Measurements from ENCODE around the gene SGK1. TPM values are rescaled to one million over a fixed set of nuclear protein-coding genes. Genes with fewer than 3 reads are reported as not detected.

The SGK1 gene
- total RNA-seq, 1 experiment from 2014 or later: 23.2 TPM

DNA sequence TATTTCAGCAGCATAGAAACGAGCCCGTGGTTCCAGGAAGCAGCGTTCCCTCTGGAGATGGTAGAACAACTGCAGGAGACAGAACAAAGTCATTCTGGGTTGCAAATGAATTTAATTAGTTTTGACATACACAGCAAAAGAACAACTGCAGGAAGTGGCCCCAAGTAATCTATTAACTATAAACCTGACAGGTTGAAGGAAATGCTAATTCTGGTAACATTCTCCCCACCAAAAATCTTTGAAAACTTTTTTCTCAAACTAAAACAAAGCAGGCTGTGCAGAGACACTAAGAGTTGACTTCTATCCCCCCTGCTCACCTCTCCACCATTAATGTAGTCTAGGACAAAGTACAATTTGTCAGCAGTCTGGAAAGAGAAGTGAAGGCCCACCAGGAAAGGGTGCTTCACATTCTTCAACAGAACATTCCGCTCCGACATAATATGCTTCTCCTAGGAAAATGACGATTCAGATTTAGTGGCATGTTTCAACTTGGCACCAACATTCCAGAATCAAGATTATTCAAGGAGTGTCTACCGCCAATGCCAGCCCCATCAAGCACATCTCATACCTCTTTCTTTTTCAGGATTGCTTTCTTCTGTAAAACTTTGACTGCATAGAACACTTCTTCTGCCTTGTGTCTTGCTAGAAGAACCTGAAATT is 145.1 kb downstream of the SGK1 start:
- Mint-ChIP-seq H3K9me3 (no peaks in the 10 kb centered on the region), H3K4me3 (peak overlapping the region; percentile 94), H3K27me3 (ENCODE audit: low read depth) (peaks cover 18% of the 10 kb centered on the region), H3K4me1 (peaks cover 33% of the 10 kb centered on the region), H3K36me3 (peaks cover 49% of the 10 kb centered on the region), H3K27ac (no peak overlapping the region)
- ChIA-PET POLR2A (no interaction called here), CTCF (no interaction called here)
- DNase-seq (ENCODE audit: low spot score) (no peak), ATAC-seq (no peak)
- TF ChIP-seq HMGA2 (CRISPR knock-in tag; IDR thresholded peaks at IDR 0.05) (no peak), NR3C1 (CRISPR knock-in tag; conservative IDR thresholded peaks at IDR 0.05; ENCODE audit: low read depth) (no peak), MYBL2 (CRISPR knock-in tag; IDR thresholded peaks at IDR 0.05) (no peak), SP1 (CRISPR knock-in tag; conservative IDR thresholded peaks at IDR 0.05) (no peak), ATF1 (CRISPR knock-in tag; IDR thresholded peaks at IDR 0.05) (no peak), ZNF416 (CRISPR knock-in tag; IDR thresholded peaks at IDR 0.05) (no peak), NFYB (CRISPR knock-in tag; conservative IDR thresholded peaks at IDR 0.05; ENCODE audit: low read depth) (no peak), CREM (CRISPR knock-in tag; IDR thresholded peaks at IDR 0.05) (no peak), RORB (CRISPR knock-in tag; IDR thresholded peaks at IDR 0.05) (no peak)
- TF ChIP-seq, protein P1, sequence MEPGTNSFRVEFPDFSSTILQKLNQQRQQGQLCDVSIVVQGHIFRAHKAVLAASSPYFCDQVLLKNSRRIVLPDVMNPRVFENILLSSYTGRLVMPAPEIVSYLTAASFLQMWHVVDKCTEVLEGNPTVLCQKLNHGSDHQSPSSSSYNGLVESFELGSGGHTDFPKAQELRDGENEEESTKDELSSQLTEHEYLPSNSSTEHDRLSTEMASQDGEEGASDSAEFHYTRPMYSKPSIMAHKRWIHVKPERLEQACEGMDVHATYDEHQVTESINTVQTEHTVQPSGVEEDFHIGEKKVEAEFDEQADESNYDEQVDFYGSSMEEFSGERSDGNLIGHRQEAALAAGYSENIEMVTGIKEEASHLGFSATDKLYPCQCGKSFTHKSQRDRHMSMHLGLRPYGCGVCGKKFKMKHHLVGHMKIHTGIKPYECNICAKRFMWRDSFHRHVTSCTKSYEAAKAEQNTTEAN (CRISPR knock-in tag; IDR thresholded peaks at IDR 0.05): no peak
- TF ChIP-seq, protein P2, sequence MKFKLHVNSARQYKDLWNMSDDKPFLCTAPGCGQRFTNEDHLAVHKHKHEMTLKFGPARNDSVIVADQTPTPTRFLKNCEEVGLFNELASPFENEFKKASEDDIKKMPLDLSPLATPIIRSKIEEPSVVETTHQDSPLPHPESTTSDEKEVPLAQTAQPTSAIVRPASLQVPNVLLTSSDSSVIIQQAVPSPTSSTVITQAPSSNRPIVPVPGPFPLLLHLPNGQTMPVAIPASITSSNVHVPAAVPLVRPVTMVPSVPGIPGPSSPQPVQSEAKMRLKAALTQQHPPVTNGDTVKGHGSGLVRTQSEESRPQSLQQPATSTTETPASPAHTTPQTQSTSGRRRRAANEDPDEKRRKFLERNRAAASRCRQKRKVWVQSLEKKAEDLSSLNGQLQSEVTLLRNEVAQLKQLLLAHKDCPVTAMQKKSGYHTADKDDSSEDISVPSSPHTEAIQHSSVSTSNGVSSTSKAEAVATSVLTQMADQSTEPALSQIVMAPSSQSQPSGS (CRISPR knock-in tag; IDR thresholded peaks at IDR 0.05; ENCODE audit: borderline replicate concordance, low read depth): no peak
- TF ChIP-seq, protein P3, sequence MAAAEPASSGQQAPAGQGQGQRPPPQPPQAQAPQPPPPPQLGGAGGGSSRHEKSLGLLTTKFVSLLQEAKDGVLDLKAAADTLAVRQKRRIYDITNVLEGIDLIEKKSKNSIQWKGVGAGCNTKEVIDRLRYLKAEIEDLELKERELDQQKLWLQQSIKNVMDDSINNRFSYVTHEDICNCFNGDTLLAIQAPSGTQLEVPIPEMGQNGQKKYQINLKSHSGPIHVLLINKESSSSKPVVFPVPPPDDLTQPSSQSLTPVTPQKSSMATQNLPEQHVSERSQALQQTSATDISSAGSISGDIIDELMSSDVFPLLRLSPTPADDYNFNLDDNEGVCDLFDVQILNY (CRISPR knock-in tag; IDR thresholded peaks at IDR 0.05): no peak
- TF ChIP-seq, protein P4, sequence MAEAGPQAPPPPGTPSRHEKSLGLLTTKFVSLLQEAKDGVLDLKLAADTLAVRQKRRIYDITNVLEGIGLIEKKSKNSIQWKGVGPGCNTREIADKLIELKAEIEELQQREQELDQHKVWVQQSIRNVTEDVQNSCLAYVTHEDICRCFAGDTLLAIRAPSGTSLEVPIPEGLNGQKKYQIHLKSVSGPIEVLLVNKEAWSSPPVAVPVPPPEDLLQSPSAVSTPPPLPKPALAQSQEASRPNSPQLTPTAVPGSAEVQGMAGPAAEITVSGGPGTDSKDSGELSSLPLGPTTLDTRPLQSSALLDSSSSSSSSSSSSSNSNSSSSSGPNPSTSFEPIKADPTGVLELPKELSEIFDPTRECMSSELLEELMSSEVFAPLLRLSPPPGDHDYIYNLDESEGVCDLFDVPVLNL (CRISPR knock-in tag; IDR thresholded peaks at IDR 0.05; ENCODE audit: borderline replicate concordance, low read depth): no peak
- TF ChIP-seq, protein P5, sequence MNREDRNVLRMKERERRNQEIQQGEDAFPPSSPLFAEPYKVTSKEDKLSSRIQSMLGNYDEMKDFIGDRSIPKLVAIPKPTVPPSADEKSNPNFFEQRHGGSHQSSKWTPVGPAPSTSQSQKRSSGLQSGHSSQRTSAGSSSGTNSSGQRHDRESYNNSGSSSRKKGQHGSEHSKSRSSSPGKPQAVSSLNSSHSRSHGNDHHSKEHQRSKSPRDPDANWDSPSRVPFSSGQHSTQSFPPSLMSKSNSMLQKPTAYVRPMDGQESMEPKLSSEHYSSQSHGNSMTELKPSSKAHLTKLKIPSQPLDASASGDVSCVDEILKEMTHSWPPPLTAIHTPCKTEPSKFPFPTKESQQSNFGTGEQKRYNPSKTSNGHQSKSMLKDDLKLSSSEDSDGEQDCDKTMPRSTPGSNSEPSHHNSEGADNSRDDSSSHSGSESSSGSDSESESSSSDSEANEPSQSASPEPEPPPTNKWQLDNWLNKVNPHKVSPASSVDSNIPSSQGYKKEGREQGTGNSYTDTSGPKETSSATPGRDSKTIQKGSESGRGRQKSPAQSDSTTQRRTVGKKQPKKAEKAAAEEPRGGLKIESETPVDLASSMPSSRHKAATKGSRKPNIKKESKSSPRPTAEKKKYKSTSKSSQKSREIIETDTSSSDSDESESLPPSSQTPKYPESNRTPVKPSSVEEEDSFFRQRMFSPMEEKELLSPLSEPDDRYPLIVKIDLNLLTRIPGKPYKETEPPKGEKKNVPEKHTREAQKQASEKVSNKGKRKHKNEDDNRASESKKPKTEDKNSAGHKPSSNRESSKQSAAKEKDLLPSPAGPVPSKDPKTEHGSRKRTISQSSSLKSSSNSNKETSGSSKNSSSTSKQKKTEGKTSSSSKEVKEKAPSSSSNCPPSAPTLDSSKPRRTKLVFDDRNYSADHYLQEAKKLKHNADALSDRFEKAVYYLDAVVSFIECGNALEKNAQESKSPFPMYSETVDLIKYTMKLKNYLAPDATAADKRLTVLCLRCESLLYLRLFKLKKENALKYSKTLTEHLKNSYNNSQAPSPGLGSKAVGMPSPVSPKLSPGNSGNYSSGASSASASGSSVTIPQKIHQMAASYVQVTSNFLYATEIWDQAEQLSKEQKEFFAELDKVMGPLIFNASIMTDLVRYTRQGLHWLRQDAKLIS (CRISPR knock-in tag; IDR thresholded peaks at IDR 0.05; ENCODE audit: borderline replicate concordance): no peak
- TF ChIP-seq, protein P6, sequence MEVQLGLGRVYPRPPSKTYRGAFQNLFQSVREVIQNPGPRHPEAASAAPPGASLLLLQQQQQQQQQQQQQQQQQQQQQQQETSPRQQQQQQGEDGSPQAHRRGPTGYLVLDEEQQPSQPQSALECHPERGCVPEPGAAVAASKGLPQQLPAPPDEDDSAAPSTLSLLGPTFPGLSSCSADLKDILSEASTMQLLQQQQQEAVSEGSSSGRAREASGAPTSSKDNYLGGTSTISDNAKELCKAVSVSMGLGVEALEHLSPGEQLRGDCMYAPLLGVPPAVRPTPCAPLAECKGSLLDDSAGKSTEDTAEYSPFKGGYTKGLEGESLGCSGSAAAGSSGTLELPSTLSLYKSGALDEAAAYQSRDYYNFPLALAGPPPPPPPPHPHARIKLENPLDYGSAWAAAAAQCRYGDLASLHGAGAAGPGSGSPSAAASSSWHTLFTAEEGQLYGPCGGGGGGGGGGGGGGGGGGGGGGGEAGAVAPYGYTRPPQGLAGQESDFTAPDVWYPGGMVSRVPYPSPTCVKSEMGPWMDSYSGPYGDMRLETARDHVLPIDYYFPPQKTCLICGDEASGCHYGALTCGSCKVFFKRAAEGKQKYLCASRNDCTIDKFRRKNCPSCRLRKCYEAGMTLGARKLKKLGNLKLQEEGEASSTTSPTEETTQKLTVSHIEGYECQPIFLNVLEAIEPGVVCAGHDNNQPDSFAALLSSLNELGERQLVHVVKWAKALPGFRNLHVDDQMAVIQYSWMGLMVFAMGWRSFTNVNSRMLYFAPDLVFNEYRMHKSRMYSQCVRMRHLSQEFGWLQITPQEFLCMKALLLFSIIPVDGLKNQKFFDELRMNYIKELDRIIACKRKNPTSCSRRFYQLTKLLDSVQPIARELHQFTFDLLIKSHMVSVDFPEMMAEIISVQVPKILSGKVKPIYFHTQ (CRISPR knock-in tag; IDR thresholded peaks at IDR 0.05): no peak
- TF ChIP-seq, protein P7, sequence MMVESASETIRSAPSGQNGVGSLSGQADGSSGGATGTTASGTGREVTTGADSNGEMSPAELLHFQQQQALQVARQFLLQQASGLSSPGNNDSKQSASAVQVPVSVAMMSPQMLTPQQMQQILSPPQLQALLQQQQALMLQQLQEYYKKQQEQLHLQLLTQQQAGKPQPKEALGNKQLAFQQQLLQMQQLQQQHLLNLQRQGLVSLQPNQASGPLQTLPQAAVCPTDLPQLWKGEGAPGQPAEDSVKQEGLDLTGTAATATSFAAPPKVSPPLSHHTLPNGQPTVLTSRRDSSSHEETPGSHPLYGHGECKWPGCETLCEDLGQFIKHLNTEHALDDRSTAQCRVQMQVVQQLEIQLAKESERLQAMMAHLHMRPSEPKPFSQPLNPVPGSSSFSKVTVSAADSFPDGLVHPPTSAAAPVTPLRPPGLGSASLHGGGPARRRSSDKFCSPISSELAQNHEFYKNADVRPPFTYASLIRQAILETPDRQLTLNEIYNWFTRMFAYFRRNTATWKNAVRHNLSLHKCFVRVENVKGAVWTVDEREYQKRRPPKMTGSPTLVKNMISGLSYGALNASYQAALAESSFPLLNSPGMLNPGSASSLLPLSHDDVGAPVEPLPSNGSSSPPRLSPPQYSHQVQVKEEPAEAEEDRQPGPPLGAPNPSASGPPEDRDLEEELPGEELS (CRISPR knock-in tag; IDR thresholded peaks at IDR 0.05): no peak
- TF ChIP-seq, protein P8, sequence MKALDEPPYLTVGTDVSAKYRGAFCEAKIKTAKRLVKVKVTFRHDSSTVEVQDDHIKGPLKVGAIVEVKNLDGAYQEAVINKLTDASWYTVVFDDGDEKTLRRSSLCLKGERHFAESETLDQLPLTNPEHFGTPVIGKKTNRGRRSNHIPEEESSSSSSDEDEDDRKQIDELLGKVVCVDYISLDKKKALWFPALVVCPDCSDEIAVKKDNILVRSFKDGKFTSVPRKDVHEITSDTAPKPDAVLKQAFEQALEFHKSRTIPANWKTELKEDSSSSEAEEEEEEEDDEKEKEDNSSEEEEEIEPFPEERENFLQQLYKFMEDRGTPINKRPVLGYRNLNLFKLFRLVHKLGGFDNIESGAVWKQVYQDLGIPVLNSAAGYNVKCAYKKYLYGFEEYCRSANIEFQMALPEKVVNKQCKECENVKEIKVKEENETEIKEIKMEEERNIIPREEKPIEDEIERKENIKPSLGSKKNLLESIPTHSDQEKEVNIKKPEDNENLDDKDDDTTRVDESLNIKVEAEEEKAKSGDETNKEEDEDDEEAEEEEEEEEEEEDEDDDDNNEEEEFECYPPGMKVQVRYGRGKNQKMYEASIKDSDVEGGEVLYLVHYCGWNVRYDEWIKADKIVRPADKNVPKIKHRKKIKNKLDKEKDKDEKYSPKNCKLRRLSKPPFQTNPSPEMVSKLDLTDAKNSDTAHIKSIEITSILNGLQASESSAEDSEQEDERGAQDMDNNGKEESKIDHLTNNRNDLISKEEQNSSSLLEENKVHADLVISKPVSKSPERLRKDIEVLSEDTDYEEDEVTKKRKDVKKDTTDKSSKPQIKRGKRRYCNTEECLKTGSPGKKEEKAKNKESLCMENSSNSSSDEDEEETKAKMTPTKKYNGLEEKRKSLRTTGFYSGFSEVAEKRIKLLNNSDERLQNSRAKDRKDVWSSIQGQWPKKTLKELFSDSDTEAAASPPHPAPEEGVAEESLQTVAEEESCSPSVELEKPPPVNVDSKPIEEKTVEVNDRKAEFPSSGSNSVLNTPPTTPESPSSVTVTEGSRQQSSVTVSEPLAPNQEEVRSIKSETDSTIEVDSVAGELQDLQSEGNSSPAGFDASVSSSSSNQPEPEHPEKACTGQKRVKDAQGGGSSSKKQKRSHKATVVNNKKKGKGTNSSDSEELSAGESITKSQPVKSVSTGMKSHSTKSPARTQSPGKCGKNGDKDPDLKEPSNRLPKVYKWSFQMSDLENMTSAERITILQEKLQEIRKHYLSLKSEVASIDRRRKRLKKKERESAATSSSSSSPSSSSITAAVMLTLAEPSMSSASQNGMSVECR (CRISPR knock-in tag; IDR thresholded peaks at IDR 0.05; ENCODE audit: borderline replicate concordance): no peak
